ENCODE results near the gene PSMG1. TPM values are rescaled to one million over a fixed set of nuclear protein-coding genes. Genes with fewer than 3 reads are reported as not detected.
"Not testable (repeated sequence)": the region's sequence is repeated elsewhere in the genome, so short reads cannot be mapped to it uniquely, and the experiment has no call there.

PSMG1 gene
- total RNA-seq, 4 donors from 2014 or later: 17.5 to 42.0 (median 26.4) TPM

DNA sequence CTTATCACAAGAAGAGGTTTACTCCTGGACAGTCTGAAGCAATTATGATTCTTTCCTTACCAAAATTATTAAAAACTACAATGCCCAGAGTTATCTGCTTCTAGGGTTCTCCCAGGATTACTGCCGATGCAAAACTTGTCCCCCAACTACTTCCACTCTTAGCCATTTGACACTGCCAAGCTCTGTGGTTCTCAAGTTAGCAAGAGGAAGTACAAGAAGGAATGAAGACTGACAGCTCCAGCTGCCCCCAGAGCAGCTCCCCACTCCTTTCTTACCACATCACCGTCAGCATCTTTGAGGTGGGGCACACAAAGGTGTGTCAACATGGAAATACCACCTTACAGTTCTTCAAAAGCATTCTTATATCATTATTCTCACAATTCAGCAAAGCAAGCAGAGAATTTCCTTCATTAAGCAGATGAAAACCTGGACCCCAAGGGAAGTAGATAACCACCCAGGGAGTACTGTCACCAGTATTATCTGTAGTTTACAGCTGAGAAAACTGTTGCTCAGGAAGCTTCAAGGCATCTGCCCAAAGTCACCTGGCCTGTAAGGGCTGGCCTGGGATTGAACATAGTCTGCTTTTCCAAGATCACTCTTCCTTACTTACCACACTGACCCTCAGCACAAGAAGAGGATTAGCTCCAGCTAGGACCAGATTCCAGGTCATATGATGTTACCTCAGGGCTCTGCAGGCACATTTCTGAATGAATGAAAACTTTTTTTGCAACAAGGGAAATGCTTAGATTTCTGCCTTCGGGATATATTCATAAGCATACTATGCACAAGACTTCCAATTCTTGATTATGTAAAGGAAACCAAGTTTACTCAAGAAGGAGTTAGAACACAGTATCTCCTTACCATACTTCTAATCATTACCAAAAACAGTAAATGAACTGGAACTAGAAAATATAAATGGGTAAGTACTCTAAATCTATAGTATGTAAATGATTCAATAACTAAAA lies 9.3 kb downstream of the PSMG1 start:
- no peak for ATAC-seq (ENCODE audit: low FRiP score)
- DNase-seq (ENCODE audit: low spot score): no peak
- TF ChIP-seq, protein P1, sequence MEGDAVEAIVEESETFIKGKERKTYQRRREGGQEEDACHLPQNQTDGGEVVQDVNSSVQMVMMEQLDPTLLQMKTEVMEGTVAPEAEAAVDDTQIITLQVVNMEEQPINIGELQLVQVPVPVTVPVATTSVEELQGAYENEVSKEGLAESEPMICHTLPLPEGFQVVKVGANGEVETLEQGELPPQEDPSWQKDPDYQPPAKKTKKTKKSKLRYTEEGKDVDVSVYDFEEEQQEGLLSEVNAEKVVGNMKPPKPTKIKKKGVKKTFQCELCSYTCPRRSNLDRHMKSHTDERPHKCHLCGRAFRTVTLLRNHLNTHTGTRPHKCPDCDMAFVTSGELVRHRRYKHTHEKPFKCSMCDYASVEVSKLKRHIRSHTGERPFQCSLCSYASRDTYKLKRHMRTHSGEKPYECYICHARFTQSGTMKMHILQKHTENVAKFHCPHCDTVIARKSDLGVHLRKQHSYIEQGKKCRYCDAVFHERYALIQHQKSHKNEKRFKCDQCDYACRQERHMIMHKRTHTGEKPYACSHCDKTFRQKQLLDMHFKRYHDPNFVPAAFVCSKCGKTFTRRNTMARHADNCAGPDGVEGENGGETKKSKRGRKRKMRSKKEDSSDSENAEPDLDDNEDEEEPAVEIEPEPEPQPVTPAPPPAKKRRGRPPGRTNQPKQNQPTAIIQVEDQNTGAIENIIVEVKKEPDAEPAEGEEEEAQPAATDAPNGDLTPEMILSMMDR (IDR thresholded peaks at IDR 0.05): no peak

DNA sequence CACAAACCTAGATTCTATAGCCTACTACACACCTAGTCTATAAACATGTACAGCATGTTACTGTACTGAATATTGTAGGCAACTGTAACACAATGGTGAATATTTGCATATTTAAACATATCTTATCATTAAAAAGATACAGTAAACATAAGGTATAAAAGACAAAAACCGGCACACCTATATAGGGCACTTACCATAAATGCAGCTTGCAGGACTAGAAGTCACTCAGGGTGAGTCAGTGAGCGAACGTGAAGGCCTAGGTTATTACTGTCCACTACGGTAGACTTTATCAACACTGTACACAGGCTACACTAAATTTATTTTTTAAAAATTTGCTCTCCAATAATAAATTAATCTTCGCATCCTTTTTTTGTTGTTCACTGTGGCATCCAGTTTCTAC lies 13.3 kb downstream of the PSMG1 start:
- no peak for ATAC-seq (ENCODE audit: low FRiP score)
- TF ChIP-seq, protein P1 (IDR thresholded peaks at IDR 0.05): no peak
- DNase-seq (ENCODE audit: low spot score): no peak

DNA sequence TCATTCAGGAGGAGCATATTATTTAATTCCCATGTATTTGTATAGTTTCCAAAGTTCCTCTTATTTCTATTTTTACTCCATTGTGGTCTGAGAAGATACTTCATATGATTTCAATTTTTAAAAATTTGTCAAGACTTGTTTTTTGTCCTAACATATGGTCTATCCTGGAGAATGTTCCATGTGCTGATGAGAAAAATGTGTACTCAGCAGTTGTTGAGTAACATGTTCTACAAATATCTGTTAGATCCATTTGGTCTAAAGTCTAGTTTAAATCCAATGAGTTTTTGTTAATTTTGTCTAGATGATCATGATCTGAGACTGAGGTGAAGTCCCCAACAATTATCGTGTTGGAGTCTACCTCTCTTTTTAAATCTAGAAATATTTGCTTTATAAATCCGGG lies 14.5 kb downstream of the PSMG1 start:
- TF ChIP-seq, protein P1 (IDR thresholded peaks at IDR 0.05): no peak
- DNase-seq (ENCODE audit: low spot score): no peak
- no peak for ATAC-seq (ENCODE audit: low FRiP score)

DNA sequence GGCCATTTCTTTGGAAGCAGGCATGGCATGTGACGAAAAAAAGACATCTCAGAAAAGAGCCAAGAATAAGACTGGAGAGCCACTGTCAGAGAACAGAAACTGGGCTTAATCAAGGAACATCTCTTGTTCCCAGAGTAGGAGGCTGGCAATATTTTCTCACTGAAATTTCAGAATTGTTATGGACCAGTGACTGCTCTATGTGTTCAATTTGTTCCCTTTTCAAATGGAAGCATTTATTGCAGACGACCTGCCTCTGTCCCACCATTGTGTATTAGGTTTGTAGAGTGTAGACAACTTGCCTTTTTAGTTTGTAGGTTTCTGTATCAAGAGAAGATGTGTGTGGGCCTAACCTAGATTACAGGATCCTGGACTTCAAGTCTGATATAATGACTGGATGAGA lies 18.7 kb downstream of the PSMG1 start:
- TF ChIP-seq, protein P1 (IDR thresholded peaks at IDR 0.05): no peak
- DNase-seq (ENCODE audit: low spot score): no peak
- no peak for ATAC-seq (ENCODE audit: low FRiP score)

DNA sequence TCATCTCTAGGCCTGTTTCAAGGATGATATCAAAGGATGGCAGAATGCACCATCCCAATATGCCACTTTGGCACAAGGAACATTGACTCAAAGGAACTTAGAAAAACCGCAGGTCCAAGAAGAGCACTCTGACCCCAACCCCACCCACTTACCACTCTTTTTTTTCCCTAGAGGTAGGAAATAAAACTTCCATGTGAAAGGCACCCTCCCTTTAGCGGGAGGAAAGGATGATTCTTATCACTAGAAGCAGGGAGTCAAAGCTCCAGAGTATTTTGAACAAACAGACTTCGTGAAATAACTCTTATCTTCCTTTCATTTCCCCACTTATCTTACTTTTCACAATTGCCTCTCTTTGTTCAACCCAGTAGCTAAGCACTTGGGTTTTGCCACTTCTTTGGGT lies 22.2 kb downstream of the PSMG1 start:
- ATAC-seq (ENCODE audit: low FRiP score) (no peak), DNase-seq (ENCODE audit: low spot score) (no peak)
- TF ChIP-seq, protein P1 (IDR thresholded peaks at IDR 0.05): no peak

DNA sequence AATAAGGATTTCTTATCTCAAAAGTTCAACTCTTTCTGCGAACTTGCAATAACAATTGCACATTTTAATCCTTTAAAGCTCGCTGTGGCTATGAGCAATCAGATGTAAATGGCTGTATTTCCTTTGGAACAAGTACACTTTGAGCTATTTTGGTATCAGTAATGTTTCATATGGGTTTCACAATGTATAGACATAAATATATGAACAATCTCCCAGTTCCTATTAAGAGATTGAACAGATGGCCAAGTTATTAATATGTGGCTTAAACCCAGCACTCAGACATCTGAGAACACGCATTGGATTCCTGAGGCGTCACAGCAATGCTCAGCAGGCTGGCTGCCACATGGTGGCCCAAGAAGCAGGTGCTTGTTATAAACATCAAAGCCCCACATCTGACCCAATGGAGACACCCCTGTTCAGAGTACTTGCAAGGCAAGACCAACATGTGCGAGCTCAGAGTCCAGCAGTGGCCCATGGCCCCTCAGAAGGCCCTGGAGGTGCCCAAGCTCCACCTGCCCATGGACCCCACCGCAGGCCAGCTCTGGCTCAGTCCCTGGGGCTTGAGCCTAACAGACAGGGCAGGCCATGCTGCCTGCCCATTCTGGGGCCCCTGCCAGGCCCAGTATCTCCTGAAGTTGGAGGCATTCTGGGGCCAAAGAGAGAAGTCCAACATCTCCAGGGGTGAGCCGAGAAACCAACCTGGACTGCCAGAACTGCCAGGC lies 23.7 kb downstream of the PSMG1 start:
- TF ChIP-seq, protein P1 (IDR thresholded peaks at IDR 0.05): no peak
- no peak for ATAC-seq (ENCODE audit: low FRiP score)
- DNase-seq (ENCODE audit: low spot score): no peak

DNA sequence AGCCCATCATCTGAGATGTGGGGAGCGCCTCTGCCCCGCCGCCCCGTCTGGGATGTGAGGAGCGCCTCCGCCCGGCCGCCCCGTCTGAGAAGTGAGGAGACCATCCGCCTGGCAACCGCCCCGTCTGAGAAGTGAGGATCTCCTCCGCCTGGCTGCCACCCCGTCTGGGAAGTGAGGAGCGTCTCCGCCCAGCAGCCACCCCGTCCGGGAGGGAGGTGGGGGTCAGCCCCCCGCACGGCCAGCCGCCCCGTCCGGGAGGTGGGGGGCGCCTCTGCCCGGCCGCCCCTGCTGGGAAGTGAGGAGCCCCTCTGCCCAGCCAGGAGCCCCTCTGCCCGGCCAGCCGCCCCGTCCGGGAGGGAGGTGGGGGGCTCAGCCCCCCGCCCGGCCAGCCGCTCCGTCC lies 26.0 kb downstream of the PSMG1 start:
- not testable (repeated sequence) for ATAC-seq (ENCODE audit: low FRiP score); DNase-seq (ENCODE audit: low spot score)

All from omental fat pad (tissue), 4 donors.